Endothelial cell of umbilical vein (primary cell): ENCODE results near the gene CT47C1.

Source experiments
- CTCF ChIP-seq, 2 donors: IDR thresholded peaks; 1 replicate in 1 of 2; 2 replicates in 1 of 2; pipeline ENCODE4 v1.5.1; 2011; ENCODE audit warnings: low read length in 2 of 2, mild to moderate bottlenecking in 2 of 2, moderate library complexity in 2 of 2, control low read depth in 1 of 2, inconsistent platforms in 1 of 2, low read depth in 1 of 2; ENCODE audit not compliant: insufficient read depth in 1 of 2; ENCODE audit errors: extremely low read depth in 1 of 2
- EZH2 ChIP-seq: IDR thresholded peaks from 2 replicates; pipeline ENCODE4 v1.6.1; 2012; ENCODE audit warnings: borderline replicate concordance, low read depth, mild to moderate bottlenecking, moderate library complexity, low read length, inconsistent platforms; ENCODE audit not compliant: severe bottlenecking
- JUN ChIP-seq: IDR thresholded peaks from 2 replicates; pipeline ENCODE4 v1.6.1; 2011; ENCODE audit warnings: borderline replicate concordance, low read depth; ENCODE audit not compliant: insufficient read length, insufficient read depth
- POLR2AphosphoS5 ChIP-seq: IDR thresholded peaks from 2 replicates; pipeline ENCODE4 v1.6.1; 2012; ENCODE audit warnings: low read depth, mild to moderate bottlenecking, control low read depth, low read length, moderate library complexity; ENCODE audit not compliant: insufficient read depth

DNA sequence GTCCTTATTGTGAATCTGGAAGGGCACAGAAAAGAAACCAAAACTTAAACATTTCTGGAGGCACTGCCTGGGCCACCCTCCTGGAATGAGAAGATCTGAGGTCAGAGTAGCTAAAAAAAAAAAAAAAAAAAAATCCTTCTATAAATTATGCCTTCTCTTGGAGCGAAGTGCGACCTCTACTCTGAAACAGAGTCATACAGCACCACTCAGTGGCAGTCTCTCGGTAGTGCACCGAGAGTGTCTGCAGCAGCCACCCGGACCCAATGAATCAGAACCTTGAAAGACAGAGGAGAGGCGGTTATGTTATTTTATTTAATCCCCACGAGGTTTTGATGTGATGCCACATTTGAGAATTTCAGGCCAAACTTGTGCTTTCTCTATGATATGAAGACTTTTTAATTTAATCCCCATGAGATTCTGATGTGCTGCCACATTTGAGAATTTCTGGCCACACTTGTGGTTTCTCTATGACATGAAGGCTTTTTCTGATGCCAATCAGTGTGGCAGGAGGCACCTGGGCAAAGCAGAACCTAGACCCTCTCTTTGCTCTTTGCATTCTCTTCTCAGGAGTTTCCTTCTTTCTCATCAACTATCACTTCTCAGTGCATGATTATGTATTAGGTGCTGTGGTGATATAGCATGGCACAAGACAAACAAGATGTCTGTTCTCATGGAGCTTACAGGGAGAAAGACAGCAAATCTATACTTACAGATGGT, 5.6 kb upstream of the CT47C1 start:
- peak; percentile 53 to 57 for TF ChIP-seq CTCF (IDR thresholded peaks at IDR 0.05; ENCODE audit: extremely low read depth in 1 of 2, insufficient read depth in 1 of 2, low read depth in 1 of 2, low read length in 2 of 2)
- no peak for TF ChIP-seq EZH2
- no peak for TF ChIP-seq JUN
- no peak for TF ChIP-seq POLR2AphosphoS5
